Neural progenitor cell (in vitro differentiated cells): ENCODE measurements around the gene TTC3.

Experiments used
- CTCF ChIP-seq: fragments of 200-600 bp; sonication (generic); IDR thresholded peaks from 2 replicates; pipeline ENCODE4 v1.5.1; 2017; ENCODE audit warnings: antibody characterized with exemption, mild to moderate bottlenecking
- EZH2phosphoT487 ChIP-seq: fragments of 200-600 bp; sonication (generic); IDR thresholded peaks from 2 replicates; pipeline ENCODE4 v1.6.1; 2017; ENCODE audit warnings: antibody characterized with exemption

- TF ChIP-seq CTCF (no peak), EZH2phosphoT487 (no peak)
Observed at GRCh38 chr21:37136261-37136660, 63.2 kb downstream of the TTC3 start.
